Fibroblast of pulmonary artery (primary cell): Measurements from ENCODE around the gene PRKCH.
A peak's percentile ranks its signal among the peaks of the same experiment; 100 is the strongest.

ENCODE experiments used
- DNase-seq: peaks from one replicate; pipeline ENCODE4 v3.0.0-alpha.2; 2010; ENCODE audit warnings: low read depth
- H3K4me3 ChIP-seq: replicated peaks from 2 replicates; pipeline ENCODE4 v1.5.1; 2011; ENCODE audit warnings: low read depth, mild to moderate bottlenecking, control low read depth, low read length, moderate library complexity
- TF ChIP-seq, protein P1 (sequence below): IDR thresholded peaks from 2 replicates; pipeline ENCODE4 v1.5.1; 2011; ENCODE audit warnings: mild to moderate bottlenecking, control low read depth, low read length, inconsistent platforms; ENCODE audit errors: missing control alignments

Gene PRKCH

GRCh38 chr14:61470261-61470960 is 149.0 kb downstream of the PRKCH start:
- TF ChIP-seq, protein P1, sequence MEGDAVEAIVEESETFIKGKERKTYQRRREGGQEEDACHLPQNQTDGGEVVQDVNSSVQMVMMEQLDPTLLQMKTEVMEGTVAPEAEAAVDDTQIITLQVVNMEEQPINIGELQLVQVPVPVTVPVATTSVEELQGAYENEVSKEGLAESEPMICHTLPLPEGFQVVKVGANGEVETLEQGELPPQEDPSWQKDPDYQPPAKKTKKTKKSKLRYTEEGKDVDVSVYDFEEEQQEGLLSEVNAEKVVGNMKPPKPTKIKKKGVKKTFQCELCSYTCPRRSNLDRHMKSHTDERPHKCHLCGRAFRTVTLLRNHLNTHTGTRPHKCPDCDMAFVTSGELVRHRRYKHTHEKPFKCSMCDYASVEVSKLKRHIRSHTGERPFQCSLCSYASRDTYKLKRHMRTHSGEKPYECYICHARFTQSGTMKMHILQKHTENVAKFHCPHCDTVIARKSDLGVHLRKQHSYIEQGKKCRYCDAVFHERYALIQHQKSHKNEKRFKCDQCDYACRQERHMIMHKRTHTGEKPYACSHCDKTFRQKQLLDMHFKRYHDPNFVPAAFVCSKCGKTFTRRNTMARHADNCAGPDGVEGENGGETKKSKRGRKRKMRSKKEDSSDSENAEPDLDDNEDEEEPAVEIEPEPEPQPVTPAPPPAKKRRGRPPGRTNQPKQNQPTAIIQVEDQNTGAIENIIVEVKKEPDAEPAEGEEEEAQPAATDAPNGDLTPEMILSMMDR = peak; percentile 55
- DNase-seq = peak; percentile 100
- peak overlapping the region; percentile 8 for H3K4me3 ChIP-seq

DNA sequence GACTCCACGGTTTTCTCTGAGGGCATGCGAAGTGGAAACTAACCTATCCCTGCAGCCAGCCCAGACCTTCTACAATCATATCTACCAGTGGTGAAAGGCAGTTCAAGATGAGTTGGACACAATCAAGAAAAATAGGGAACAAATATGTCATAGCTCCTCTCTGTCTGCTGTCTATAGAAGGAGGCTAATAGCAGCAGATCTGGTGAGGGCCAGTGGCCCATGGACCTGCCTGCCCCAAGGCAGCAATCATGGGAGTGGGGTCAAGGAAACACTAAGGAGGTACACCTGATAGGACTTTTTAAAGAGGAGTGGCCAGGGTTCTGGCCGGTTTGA is 149.5 kb downstream of the PRKCH start:
- H3K4me3 ChIP-seq = peak overlapping the region; percentile 6
- DNase-seq = no peak
- TF ChIP-seq, protein P1 = no peak

- H3K4me3 ChIP-seq = peak overlapping the region; percentile 53
- peak; percentile 57 for DNase-seq
Observed at GRCh38 chr14:61471297-61472005, 150.1 kb downstream of the PRKCH start.

GRCh38 chr14:61472011-61472672 is 150.8 kb downstream of the PRKCH start:
- peak; percentile 99 for DNase-seq
- TF ChIP-seq, protein P1 = no peak
- peak overlapping the region; percentile 53 for H3K4me3 ChIP-seq

More at GRCh38 chr14:61471297-61472005, 150.1 kb downstream of the PRKCH start:
- TF ChIP-seq, protein P1 = no peak

DNA sequence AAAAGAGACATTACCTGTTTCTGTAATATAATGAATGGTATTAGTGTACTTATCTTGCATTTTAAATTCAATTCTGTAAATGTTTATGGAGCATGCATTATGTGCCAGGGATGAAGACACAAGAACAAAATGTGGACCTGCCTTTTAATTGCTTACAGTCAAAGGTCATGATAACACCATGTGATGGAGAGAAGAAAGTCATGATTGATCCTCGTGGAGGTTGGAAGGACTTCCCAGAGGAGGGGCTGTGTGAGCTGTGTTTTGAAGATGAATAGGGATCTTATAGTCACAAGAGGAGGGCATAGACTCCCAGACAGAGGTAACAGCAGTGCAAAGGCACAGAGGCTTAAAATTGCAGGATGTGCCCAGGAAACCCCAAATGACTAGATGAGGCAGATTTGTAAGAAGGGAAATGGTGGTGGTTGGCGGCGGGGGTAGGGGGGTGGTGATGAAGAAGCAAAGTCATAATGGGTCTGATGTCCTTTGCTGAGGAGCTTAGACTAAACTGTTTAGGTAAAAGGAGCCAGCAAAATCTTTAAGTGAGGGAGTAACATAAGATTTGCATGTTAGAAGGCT is 151.5 kb downstream of the PRKCH start:
- TF ChIP-seq, protein P1 = no peak
- DNase-seq = peak; percentile 46
- peak overlapping the region; percentile 29 for H3K4me3 ChIP-seq

- H3K4me3 ChIP-seq = no peak overlapping the region
- no peak for DNase-seq
- TF ChIP-seq, protein P1 = no peak
Observed at GRCh38 chr14:61474015-61474414, 152.6 kb downstream of the PRKCH start.
